SK-N-SH (cell line): ENCODE results near the gene INTS6. TPM values are rescaled to one million over a fixed set of nuclear protein-coding genes. Genes with fewer than 3 reads are reported as not detected.

Experiments used
- CTCF ChIA-PET: fragments of 300-600, 350-600 bp; formaldehyde crosslinking; extraction: SDS; loops from one replicate; lab custom pipeline; 2021; lab: Yijun Ruan, JAX
- POLR2A ChIA-PET: fragments of 350-600 bp; sonication (Branson Sonifier 250); formaldehyde crosslinking; extraction: SDS; loops from one replicate; lab custom pipeline; 2020; ENCODE audit warnings: antibody characterized with exemption, inconsistent platforms; lab: Yijun Ruan, JAX
- DNase-seq: peaks from one replicate; pipeline ENCODE4 v3.0.0; 2012
- H2AFZ ChIP-seq: fragments of 200-600 bp; sonication (generic); 2 replicates; pipeline ENCODE4 v1.8.1; 2016; ENCODE audit warnings: antibody characterized with exemption, mild to moderate bottlenecking, low read depth
- H3F3A ChIP-seq: fragments of 200-600 bp; sonication (generic); replicated peaks from 2 replicates; pipeline ENCODE3; 2016; ENCODE audit warnings: antibody characterized with exemption, mild to moderate bottlenecking; ENCODE audit not compliant: insufficient read depth
- H3K27ac ChIP-seq, 2 experiments: fragments of 200-500 bp in 1 of 2; fragments of 200-600 bp in 1 of 2; sonication (Bioruptor generic) in 1 of 2; sonication (generic), shearing (Covaris generic) in 1 of 2; 2 replicates each; pipeline versions ENCODE4 v1.5.1 to v1.6.1; 2014 to 2016; ENCODE audit warnings: low read depth in 2 of 2, inconsistent platforms in 1 of 2, low read length in 1 of 2, mild to moderate bottlenecking in 1 of 2, mixed read lengths in 1 of 2
- H3K27me3 ChIP-seq: fragments of 200-600 bp; sonication (generic), shearing (Covaris generic); 2 replicates; pipeline ENCODE4 v1.6.1; 2016; ENCODE audit warnings: mixed run types; ENCODE audit not compliant: insufficient read depth
- H3K36me3 ChIP-seq, 2 experiments: fragments of 200-500 bp in 1 of 2; fragments of 200-600 bp in 1 of 2; sonication (Bioruptor generic) in 1 of 2; sonication (generic) in 1 of 2; replicated peaks in 1 of 2; 2 replicates each; pipeline versions ENCODE3 to v1.5.1; 2014 to 2016; ENCODE audit warnings: low read length in 1 of 2, mild to moderate bottlenecking in 1 of 2; ENCODE audit not compliant: insufficient read depth in 2 of 2, control insufficient read depth in 1 of 2
- H3K4me1 ChIP-seq, 2 experiments: fragments of 200-500 bp in 1 of 2; fragments of 200-600 bp in 1 of 2; sonication (Bioruptor generic) in 1 of 2; sonication (generic), shearing (Covaris generic) in 1 of 2; 2 replicates each; pipeline versions ENCODE4 v1.5.1 to v1.6.1; 2014 to 2016; ENCODE audit warnings: low read depth in 1 of 2, low read length in 1 of 2, mixed run types in 1 of 2; ENCODE audit not compliant: insufficient read depth in 2 of 2, control insufficient read depth in 1 of 2
- H3K4me2 ChIP-seq: fragments of 200-600 bp; sonication (generic), shearing (Covaris generic); 2 replicates; pipeline ENCODE4 v1.6.1; 2017; ENCODE audit warnings: mixed run types
- H3K4me3 ChIP-seq, 2 experiments: fragments of 200-500 bp in 1 of 2; fragments of 200-600 bp in 1 of 2; sonication (Bioruptor generic) in 1 of 2; sonication (generic), shearing (Covaris generic) in 1 of 2; 2 replicates each; pipeline versions ENCODE4 v1.5.1 to v1.8.1; 2014 to 2016; ENCODE audit warnings: low read depth in 2 of 2, inconsistent platforms in 1 of 2, low read length in 1 of 2, mild to moderate bottlenecking in 1 of 2, mixed read lengths in 1 of 2, moderate library complexity in 1 of 2
- H3K79me2 ChIP-seq: fragments of 200-600 bp; sonication (generic); 2 replicates; pipeline ENCODE4 v1.8.1; 2017; ENCODE audit warnings: mild to moderate bottlenecking; ENCODE audit not compliant: insufficient read depth
- H3K9ac ChIP-seq: fragments of 200-600 bp; sonication (generic); 2 replicates; pipeline ENCODE4 v1.6.1; 2017; ENCODE audit warnings: mixed run types
- H3K9me2 ChIP-seq: fragments of 200-600 bp; sonication (generic); 2 replicates; pipeline ENCODE4 v1.6.1; 2017; ENCODE audit warnings: mixed run types
- H3K9me3 ChIP-seq: fragments of 200-600 bp; sonication (generic); 2 replicates; pipeline ENCODE4 v1.6.1; 2017; ENCODE audit warnings: mixed run types, mild to moderate bottlenecking, moderate library complexity
- H4K20me1 ChIP-seq: fragments of 200-600 bp; sonication (generic); 2 replicates; pipeline ENCODE4 v1.6.1; 2017; ENCODE audit warnings: mild to moderate bottlenecking, mixed run types; ENCODE audit not compliant: insufficient read depth
- ELF1 ChIP-seq: IDR thresholded peaks from 2 replicates; pipeline ENCODE4 v1.4.0; 2012
- EP300 ChIP-seq, 2 experiments: IDR thresholded peaks; 2 replicates each; pipeline versions ENCODE4 v1.4.0 to v1.6.1; 2012; ENCODE audit warnings: borderline replicate concordance in 1 of 2, low read depth in 1 of 2, low read length in 1 of 2
- EZH2phosphoT487 ChIP-seq: fragments of 200-600 bp; sonication (generic); IDR thresholded peaks from 2 replicates; pipeline ENCODE4 v1.6.1; 2017; ENCODE audit warnings: low read depth, mixed run types, mild to moderate bottlenecking, antibody characterized with exemption, moderate library complexity, borderline replicate concordance
- FOSL2 ChIP-seq: IDR thresholded peaks from 2 replicates; pipeline ENCODE4 v1.4.0; 2012; ENCODE audit warnings: low read depth, mild to moderate bottlenecking, moderate library complexity, borderline replicate concordance
- FOXM1 ChIP-seq: IDR thresholded peaks from 2 replicates; pipeline ENCODE4 v1.4.0; 2012; ENCODE audit warnings: low read depth, mild to moderate bottlenecking
- GATA2 ChIP-seq: sonication (generic); formaldehyde crosslinking; IDR thresholded peaks from 2 replicates; pipeline ENCODE4 v1.5.0; 2020; ENCODE audit warnings: mild to moderate bottlenecking, missing genetic modification reagents
- TAF1 ChIP-seq: IDR thresholded peaks from 2 replicates; pipeline ENCODE4 v1.6.1; 2012; ENCODE audit warnings: low read depth, mild to moderate bottlenecking, low read length, moderate library complexity, borderline replicate concordance
- TCF12 ChIP-seq: IDR thresholded peaks from 2 replicates; pipeline ENCODE4 v1.4.0; 2012
- ZBTB33 ChIP-seq: IDR thresholded peaks from 2 replicates; pipeline ENCODE4 v1.4.0; 2012; ENCODE audit warnings: low read depth, borderline replicate concordance
- WGBS: methylation state at CpG from one replicate; pipeline ENCODE4 v1.1.6; 2017; ENCODE audit warnings: low lambda C conversion rate; 5-methylcytosine and 5-hydroxymethylcytosine counted together
- polyA plus RNA-seq, 3 experiments: library from polyadenylated mRNA; depleted of rRNA; stranded (reverse); fragments of >200 nt; gene quantifications; 2 replicates each; pipeline ENCODE4 v1.2.3, GENCODE V29; 2012
- TF ChIP-seq, protein P1 (sequence below): IDR thresholded peaks from 2 replicates; pipeline ENCODE4 v1.4.0; 2012; ENCODE audit warnings: low read depth, borderline replicate concordance
- TF ChIP-seq, protein P2 (sequence below): fragments of 150-350 bp; IDR thresholded peaks from 2 replicates; pipeline ENCODE4 v1.6.1; 2016; ENCODE audit warnings: mild to moderate bottlenecking, low read depth, low read length

Gene INTS6
- polyA plus RNA-seq, 1 of the 3 experiments (the other 2 are of a cell fraction), result 7.7 TPM

GRCh38 chr13:51357928-51358595 lies 94.8 kb downstream of the INTS6 start:
- Histone ChIP-seq H3K27ac (no peak overlapping the region), H3K79me2 (no peaks in the 10 kb centered on the region), H3K4me3 (no peak overlapping the region), H3K9me2 (no peaks in the 10 kb centered on the region), H3K27me3 (no peaks in the 10 kb centered on the region), H3K4me1 (no peaks in the 10 kb centered on the region), H3K4me2 (no peak overlapping the region), H3K36me3 (peaks cover 22 to 31% of the 10 kb centered on the region in 2 experiments), H3K9me3 (no peaks in the 10 kb centered on the region), H2AFZ (no peak overlapping the region), H3K9ac (no peak overlapping the region), H4K20me1 (no peaks in the 10 kb centered on the region), H3F3A (no peaks in the 10 kb centered on the region)
- TF ChIP-seq EZH2phosphoT487, result no peak
- no peak for TF ChIP-seq EP300 (IDR thresholded peaks at IDR 0.05; ENCODE audit: borderline replicate concordance in 1 of 2, low read depth in 1 of 2, low read length in 1 of 2)
- no peak for TF ChIP-seq TAF1
- TF ChIP-seq, protein P1, sequence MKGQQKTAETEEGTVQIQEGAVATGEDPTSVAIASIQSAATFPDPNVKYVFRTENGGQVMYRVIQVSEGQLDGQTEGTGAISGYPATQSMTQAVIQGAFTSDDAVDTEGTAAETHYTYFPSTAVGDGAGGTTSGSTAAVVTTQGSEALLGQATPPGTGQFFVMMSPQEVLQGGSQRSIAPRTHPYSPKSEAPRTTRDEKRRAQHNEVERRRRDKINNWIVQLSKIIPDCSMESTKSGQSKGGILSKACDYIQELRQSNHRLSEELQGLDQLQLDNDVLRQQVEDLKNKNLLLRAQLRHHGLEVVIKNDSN, result no peak
- TF ChIP-seq ZBTB33, result no peak
- no peak for TF ChIP-seq GATA2 (CRISPR knock-in tag)
- TF ChIP-seq FOXM1, result no peak
- CTCF ChIA-PET, result no interaction called here
- 91% methylated on average over 5 of the region's 5 CpGs for WGBS
- POLR2A ChIA-PET, result no interaction called here
- no peak for DNase-seq

DNA sequence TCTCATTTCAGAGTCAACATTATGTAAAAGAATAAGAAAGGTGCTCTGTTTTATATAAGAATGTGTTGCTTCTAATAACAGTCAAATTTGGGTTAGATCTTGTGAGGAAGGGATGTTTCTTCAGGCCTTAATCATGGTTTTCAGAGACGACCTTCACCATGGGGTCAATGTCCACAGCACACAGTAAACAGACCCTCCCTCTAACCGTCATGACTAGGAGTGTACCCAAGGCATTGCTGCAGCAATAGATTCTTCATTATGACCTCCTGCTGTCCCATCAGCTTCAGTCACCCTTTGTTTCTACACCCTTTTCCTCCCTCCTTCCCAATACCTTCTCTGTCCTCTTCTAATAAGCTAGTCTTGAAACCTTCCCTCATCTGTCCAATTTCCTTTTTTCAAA lies 97.6 kb downstream of the INTS6 start:
- Histone ChIP-seq H3K9me2 (no peaks in the 10 kb centered on the region), H3K4me1 (no peaks in the 10 kb centered on the region)
- TF ChIP-seq FOSL2, result no peak
- no peak for TF ChIP-seq ELF1
- TF ChIP-seq, protein P2, sequence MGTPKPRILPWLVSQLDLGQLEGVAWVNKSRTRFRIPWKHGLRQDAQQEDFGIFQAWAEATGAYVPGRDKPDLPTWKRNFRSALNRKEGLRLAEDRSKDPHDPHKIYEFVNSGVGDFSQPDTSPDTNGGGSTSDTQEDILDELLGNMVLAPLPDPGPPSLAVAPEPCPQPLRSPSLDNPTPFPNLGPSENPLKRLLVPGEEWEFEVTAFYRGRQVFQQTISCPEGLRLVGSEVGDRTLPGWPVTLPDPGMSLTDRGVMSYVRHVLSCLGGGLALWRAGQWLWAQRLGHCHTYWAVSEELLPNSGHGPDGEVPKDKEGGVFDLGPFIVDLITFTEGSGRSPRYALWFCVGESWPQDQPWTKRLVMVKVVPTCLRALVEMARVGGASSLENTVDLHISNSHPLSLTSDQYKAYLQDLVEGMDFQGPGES, result no peak
- TF ChIP-seq TCF12, result no peak
- TF ChIP-seq, all 33 proteins: peak for 0
- Histone ChIP-seq H4K20me1 (no peaks in the 10 kb centered on the region), H3K79me2 (no peaks in the 10 kb centered on the region), H3K4me2 (no peak overlapping the region), H2AFZ (no peak overlapping the region), H3K9me3 (no peaks in the 10 kb centered on the region), H3K36me3 (peaks cover 3 to 7% of the 10 kb centered on the region in 2 experiments), H3K9ac (no peak overlapping the region), H3K27ac (no peak overlapping the region), H3F3A (no peaks in the 10 kb centered on the region), H3K4me3 (no peak overlapping the region), H3K27me3 (no peaks in the 10 kb centered on the region)
- ChIA-PET POLR2A (no interaction called here), CTCF (interaction anchor here (1.1 to 1.5 kb wide), 2 partner anchors 67 to 69 kb away, joined by 3 read pairs; no protein-coding TSS in a partner anchor)
- DNase-seq, result no peak
- WGBS, result 85% methylated on average over 2 of the region's 2 CpGs
